HG02588 (cell line): ENCODE results near the gene SLC2A3.
"Not testable (repeated sequence)": the region's sequence is repeated elsewhere in the genome, so short reads cannot be mapped to it uniquely, and the experiment has no call there.

Experiments used
- ATAC-seq: cut with Tn5 transposase; IDR thresholded peaks from one replicate; pipeline ENCODE4 v1.9.1; 2021; ENCODE audit warnings: mild to moderate bottlenecking, moderate library complexity; ENCODE audit not compliant: unreplicated experiment

Gene SLC2A3

GRCh38 chr12:7917392-7918267 is 18.4 kb downstream of the SLC2A3 start:
- no peak for ATAC-seq

GRCh38 chr12:7916936-7917335 is 19.1 kb downstream of the SLC2A3 start:
- ATAC-seq, result no peak

DNA sequence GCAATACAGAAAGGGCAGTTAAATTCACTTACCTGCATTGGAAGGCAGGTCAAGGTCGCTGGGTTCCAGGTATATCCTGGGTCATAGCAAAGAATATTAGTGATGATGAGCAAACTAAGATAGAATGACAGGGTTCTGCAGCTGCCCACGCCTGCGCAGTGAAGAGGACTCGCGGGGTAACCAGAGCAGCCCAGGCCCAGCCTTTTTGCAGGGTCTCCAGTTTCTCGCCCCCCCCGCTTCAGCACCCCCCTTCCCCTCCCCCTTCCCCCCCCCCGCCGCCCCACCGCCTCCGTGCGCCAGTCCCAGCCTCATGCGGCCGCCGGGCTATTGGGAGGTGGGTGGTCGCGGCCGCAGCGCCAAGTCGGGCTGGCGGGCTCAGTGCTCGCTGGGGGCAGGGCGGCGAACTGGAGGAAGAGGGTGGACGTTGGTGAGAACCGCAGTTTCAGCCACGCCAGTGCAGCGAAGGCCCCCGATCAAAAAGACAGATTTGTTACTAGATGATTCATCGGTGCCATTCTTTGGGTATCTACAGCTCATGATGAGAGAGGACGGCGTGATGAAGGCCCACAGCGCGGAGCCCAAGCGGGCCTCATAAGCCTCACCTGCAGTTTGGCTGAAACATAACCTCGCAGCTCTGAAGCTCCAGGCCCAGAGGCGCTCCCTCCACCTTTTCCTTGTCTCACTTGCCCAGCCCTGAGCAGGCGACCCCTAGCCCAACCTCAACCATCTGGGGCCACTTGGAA is 20.2 kb downstream of the SLC2A3 start:
- ATAC-seq, result no peak

DNA sequence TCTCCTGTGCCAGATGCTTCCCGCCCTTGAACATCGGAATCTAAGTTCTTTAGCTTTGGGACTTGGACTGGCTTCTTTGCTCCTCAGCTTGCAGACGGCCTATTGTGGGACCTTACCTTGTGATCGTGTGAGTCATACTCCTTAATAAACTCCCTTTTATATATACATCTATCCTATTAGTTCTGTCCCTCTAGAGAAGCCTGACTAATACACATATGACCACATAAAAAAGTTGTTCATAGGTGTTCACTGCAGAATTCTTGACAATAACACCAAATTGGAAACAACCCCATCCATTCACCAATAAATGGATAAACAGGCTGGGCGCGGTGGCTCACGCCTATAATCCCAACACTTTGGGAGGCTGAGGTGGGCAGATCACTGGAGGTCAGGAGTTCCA is 25.9 kb downstream of the SLC2A3 start:
- not testable (repeated sequence) for ATAC-seq

GRCh38 chr12:7907009-7907408 is 29.0 kb downstream of the SLC2A3 start:
- no peak for ATAC-seq

DNA sequence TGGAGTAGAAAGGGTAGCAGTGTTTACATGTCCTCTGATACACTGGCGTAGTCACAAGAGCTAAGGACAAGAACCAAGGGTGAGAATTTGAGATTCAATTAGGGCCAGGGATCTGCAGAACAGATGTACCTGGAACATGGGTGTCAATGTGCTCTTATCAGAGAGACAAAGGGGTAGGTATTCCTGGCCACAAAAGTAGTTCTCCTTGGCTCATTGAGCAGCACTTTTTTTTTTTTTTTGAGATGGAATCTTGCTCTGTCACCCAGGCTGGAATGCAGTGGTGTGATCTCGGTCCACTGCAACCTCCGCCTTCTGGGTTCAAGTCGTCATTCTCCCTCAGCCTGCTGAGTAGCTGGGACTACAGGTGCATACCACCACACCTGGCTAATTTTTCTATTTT is 29.7 kb downstream of the SLC2A3 start:
- not testable (repeated sequence) for ATAC-seq

- ATAC-seq, result not testable (repeated sequence)
Measured at GRCh38 chr12:7905600-7906125, 30.3 kb downstream of the SLC2A3 start.

GRCh38 chr12:7905071-7905470 is 30.9 kb downstream of the SLC2A3 start:
- no peak for ATAC-seq

DNA sequence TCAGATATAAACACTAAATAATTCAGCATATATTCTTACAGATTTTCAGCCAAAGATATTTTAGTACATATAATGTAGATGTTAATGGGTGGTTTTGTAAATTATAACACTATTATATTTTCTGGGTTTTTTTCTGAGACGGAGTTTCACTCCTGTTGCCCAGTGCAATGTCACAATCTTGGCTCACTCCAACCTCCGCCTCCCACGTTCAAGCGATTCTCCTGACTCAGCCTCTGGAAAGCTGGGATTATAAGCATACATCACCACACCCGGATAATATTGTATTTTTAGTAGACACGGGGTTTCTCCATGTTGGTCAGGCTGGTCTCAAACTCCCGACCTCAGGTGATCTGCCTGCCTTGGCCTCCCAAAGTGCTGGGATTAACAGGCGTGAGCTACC is 33.6 kb downstream of the SLC2A3 start:
- ATAC-seq, result not testable (repeated sequence)

DNA sequence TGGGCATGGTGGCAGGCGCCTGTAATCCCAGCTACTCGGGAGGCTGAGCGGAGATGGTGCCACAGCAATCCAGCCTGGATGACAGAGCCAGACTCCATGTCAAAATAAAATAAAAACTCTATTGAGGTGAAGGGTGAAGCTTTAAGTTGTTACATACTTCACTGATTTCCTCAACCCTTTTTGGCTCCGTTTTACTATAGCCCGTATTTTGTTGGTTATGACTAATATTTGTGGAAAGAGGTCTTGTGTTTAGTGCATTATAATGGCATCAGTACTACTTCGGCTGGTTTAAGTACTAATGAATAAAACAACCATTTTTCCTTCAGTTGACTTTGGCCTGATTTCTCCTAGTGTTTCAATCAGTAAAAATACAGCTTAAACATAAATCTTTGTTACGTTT is 36.2 kb downstream of the SLC2A3 start:
- no peak for ATAC-seq

- ATAC-seq, result not testable (repeated sequence)
Measured at GRCh38 chr12:7896726-7897125, 39.3 kb downstream of the SLC2A3 start.

- no peak for ATAC-seq
Measured at GRCh38 chr12:7892186-7892980, 43.6 kb downstream of the SLC2A3 start.

GRCh38 chr12:7884689-7885088 is 51.3 kb downstream of the SLC2A3 start:
- no peak for ATAC-seq

- not testable (repeated sequence) for ATAC-seq
Measured at GRCh38 chr12:7881736-7882120, 54.3 kb downstream of the SLC2A3 start.

GRCh38 chr12:7880952-7881735 is 54.8 kb downstream of the SLC2A3 start:
- not testable (repeated sequence) for ATAC-seq

DNA sequence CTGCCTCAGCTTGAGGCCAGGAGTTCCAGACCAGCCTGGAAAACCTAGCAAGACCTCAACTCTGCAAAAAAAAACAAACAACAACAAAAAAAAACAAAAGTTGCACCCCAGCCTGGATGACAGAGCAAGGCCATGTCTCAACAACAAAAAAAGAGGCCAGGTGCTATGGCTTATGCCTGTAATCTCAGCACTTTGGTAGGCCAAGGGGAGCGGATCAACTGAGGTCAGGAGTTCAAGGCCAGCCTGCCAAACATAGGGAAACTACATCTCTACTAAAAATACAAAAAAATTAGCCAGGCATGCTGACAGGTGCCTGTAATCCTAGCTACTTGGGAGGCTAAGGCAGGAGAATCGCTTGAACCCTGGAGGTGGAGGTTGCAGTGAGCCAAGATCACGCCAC is 56.7 kb downstream of the SLC2A3 start:
- ATAC-seq, result no peak

- no peak for ATAC-seq
Measured at GRCh38 chr12:7877420-7877819, 58.6 kb downstream of the SLC2A3 start.

GRCh38 chr12:7872566-7873319 is 63.2 kb downstream of the SLC2A3 start, which contains the start of gene SLC2A14:
Gene SLC2A14 (minus strand): TSS chr12:7872915. CDS start chr12:7869880, 3,035 bp downstream.
- ATAC-seq, result no peak

DNA sequence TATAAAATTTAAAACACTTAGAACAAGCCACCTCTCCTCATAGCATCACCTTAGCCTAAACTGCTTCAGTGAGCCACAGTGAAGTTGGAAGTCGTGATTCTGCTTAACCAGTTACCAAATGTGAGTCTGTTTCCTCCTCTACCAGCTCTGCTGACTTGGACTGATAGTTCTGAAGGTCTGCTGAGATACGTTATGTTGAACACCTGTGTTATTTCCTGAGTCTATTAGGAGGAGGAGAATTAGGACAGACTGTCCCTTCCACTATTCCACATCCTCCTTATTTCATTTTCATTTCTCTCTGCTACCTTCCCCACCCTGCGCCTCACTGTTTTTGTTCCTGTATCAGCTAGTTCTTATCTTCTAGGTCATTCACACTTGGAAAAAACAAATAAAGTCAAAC is 65.7 kb downstream of the SLC2A3 start:
- no peak for ATAC-seq
